Amniotic stem cell (primary cell): ENCODE measurements around the gene MAML1.

ENCODE experiments used
- DNase-seq: peaks from one replicate; lab custom pipeline; 2025; lab: John Stamatoyannopoulos, UW

Gene MAML1

GRCh38 chr5:179806250-179807048, 73.8 kb downstream of the MAML1 start, which contains the start of gene MGAT4B:
Gene MGAT4B, minus strand, starts transcription at chr5:179806866. Its CDS starts 283 bp downstream, at chr5:179806583.
- peak; percentile 36 for DNase-seq

- DNase-seq = no peak
Measured at GRCh38 chr5:179812135-179812825, 79.7 kb downstream of the MAML1 start.

- no peak for DNase-seq
Measured at GRCh38 chr5:179812997-179813607, 80.5 kb downstream of the MAML1 start.

GRCh38 chr5:179814090-179814489, 81.5 kb downstream of the MAML1 start:
- no peak for DNase-seq

GRCh38 chr5:179815491-179816249, 83.0 kb downstream of the MAML1 start:
- no peak for DNase-seq

GRCh38 chr5:179816401-179816795, 83.8 kb downstream of the MAML1 start:
- no peak for DNase-seq

GRCh38 chr5:179816796-179817469, 84.3 kb downstream of the MAML1 start:
- DNase-seq = no peak

- no peak for DNase-seq
Measured at GRCh38 chr5:179817470-179817840, 84.8 kb downstream of the MAML1 start.

GRCh38 chr5:179817890-179818745, 85.5 kb downstream of the MAML1 start:
- DNase-seq = no peak

GRCh38 chr5:179818746-179819295, 86.2 kb downstream of the MAML1 start:
- peak; percentile 78 for DNase-seq

GRCh38 chr5:179819296-179820126, 86.9 kb downstream of the MAML1 start:
- no peak for DNase-seq

GRCh38 chr5:179820127-179820482, 87.5 kb downstream of the MAML1 start:
- no peak for DNase-seq

GRCh38 chr5:179820483-179821297, 88.1 kb downstream of the MAML1 start, which contains the start of gene SQSTM1:
Gene SQSTM1, plus strand, starts transcription at chr5:179820905. Its CDS starts 32 bp downstream, at chr5:179820937.
- DNase-seq = peak; percentile 48

GRCh38 chr5:179821298-179822058, 88.9 kb downstream of the MAML1 start:
- DNase-seq = peak; percentile 68

- DNase-seq = no peak
Measured at GRCh38 chr5:179822059-179822432, 89.4 kb downstream of the MAML1 start.

- DNase-seq = no peak
Measured at GRCh38 chr5:179822444-179822990, 89.9 kb downstream of the MAML1 start.

- no peak for DNase-seq
Measured at GRCh38 chr5:179823937-179824744, 91.5 kb downstream of the MAML1 start.
